Sigmoid colon (tissue), 4 donors: ENCODE results near the gene RPLP2.

ENCODE experiments used
- CTCF ChIP-seq, 4 experiments: fragments of 450-650 bp in 3 of 4; fragments of 200-600 bp in 1 of 4; IDR thresholded peaks; one replicate each; pipeline ENCODE4 v1.5.1; 2016 to 2019; ENCODE audit warnings: antibody characterized with exemption in 4 of 4, mild to moderate bottlenecking in 3 of 4, moderate library complexity in 2 of 4
- EP300 ChIP-seq, 4 donors: sonication (generic); formaldehyde crosslinking; IDR thresholded peaks; one replicate each; pipeline ENCODE4 v1.6.1; 2017; ENCODE audit warnings: antibody characterized with exemption in 4 of 4

- TF ChIP-seq EP300 (IDR thresholded peaks at IDR 0.05): no peak
- no peak for TF ChIP-seq CTCF (IDR thresholded peaks at IDR 0.05)
These were observed 24.1 kb downstream of the RPLP2 start for GRCh38 chr11:833849-834311.
